A673 (cell line): Measurements from ENCODE around the gene FKBP4.

Experiments
- EZH2 ChIP-seq: fragments of 200-600 bp; sonication (generic); IDR thresholded peaks from 2 replicates; pipeline ENCODE4 v1.6.1; 2017; ENCODE audit warnings: borderline replicate concordance, low read depth, mild to moderate bottlenecking, mixed read lengths, antibody characterized with exemption, low read length; ENCODE audit not compliant: poor library complexity, severe bottlenecking
- TF ChIP-seq, protein P1 (sequence below): fragments of 300-800, 200-600 bp; sonication (generic); conservative IDR thresholded peaks from 2 replicates; pipeline ENCODE4 v1.5.1; 2017; ENCODE audit warnings: low read depth, mild to moderate bottlenecking, antibody characterized with exemption, low read length, moderate library complexity, mixed read lengths

DNA sequence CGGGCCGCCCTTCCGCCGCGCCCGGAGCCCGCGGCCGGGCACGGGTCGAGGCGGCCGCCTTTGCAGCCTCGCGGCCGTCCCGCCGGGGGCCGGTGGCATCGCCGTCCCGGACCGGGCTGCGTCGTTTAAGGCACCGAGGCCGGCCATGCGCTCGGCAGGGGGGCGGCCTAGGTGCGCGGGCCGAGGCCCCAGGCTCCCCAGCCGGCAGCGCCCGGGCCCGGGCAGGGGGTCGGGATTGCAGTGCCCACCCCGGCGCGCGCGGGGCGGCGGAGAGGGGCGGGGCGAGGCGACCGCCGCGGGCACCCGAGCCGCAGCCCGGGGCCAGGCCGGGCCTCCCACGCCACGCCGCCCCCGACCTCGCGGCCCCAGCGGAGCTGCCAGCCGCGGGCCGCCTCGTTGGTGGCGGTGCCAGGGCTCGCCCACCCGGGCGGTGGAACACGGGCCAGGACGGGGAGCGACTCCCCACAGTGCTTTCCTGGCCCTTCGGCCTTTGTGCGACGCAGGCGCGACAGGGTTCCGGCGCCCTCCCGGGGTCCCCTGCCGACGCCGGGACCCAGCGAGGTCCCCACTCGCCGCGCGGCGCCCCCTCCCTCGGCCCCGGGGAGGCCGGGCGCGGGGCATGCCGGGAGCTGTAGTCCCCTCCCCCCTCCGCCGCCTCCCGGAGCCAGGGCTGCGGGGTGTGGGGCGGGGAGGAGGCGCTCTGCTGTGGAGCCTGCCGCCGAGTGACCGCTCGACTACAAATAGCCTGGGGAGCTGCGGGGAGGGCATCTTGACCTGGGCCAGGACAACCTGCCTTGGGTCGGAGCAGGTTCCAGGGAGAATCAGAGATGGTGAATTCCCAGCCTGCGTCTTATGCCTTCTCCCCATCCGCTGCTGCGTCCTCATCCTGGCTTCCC, 769 bp downstream of the FKBP4 start:
- TF ChIP-seq EZH2: no peak
- TF ChIP-seq, protein P1, sequence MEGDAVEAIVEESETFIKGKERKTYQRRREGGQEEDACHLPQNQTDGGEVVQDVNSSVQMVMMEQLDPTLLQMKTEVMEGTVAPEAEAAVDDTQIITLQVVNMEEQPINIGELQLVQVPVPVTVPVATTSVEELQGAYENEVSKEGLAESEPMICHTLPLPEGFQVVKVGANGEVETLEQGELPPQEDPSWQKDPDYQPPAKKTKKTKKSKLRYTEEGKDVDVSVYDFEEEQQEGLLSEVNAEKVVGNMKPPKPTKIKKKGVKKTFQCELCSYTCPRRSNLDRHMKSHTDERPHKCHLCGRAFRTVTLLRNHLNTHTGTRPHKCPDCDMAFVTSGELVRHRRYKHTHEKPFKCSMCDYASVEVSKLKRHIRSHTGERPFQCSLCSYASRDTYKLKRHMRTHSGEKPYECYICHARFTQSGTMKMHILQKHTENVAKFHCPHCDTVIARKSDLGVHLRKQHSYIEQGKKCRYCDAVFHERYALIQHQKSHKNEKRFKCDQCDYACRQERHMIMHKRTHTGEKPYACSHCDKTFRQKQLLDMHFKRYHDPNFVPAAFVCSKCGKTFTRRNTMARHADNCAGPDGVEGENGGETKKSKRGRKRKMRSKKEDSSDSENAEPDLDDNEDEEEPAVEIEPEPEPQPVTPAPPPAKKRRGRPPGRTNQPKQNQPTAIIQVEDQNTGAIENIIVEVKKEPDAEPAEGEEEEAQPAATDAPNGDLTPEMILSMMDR: no peak
